ENCODE measurements around the gene CHST3. TPM values are rescaled to one million over a fixed set of nuclear protein-coding genes. Genes with fewer than 3 reads are reported as not detected.
A peak's percentile ranks its signal among the peaks of the same experiment; 100 is the strongest.

Gene CHST3
- polyA plus RNA-seq, 2 of the 4 experiments (the other 2 are of a cell fraction), result 12.8 to 23.1 TPM

DNA sequence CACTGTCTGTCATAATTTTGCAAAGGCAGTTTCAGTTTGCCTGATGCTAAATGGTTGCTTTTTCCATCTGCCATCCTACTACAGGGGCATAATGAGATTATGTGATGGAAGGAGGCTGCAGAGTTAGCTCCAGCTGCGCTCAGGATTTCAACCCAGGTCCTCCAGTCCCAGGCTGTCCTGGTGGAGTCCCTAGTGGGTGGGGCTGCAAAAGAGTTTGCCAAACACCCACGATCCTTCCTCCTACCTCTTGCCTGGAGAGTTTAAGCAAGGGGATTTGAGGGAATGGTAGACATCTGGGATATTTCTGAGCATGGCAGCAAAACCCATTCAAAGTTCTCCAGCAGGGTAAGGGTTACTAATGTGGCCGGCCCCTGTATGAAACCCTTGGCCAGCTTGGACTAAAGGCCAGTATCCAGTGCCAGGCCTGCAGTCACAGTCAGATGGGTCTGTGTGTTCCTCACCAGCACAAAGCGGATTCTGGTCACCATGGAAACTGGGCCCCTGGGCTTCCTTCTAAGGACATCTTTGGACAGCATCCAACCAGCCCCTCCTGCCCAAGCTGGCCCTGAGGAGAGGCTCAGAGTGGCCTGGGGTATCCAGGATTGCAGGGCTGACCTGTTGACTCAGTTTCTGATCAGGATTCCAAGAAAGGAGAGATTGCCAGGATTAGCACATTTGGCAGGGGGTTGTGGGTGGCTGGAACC is 42.7 kb upstream of the CHST3 start (continued):
- TF ChIP-seq FOSL2 (IDR thresholded peaks at IDR 0.05) (no peak), FOSL2 (CRISPR knock-in tag; IDR thresholded peaks at IDR 0.05) (no peak), MAZ (IDR thresholded peaks at IDR 0.05; ENCODE audit: borderline replicate concordance, low read depth, low read length) (no peak), POLR2AphosphoS2 (conservative IDR thresholded peaks at IDR 0.05; ENCODE audit: low read length) (no peak), ZFP36 (IDR thresholded peaks at IDR 0.05; ENCODE audit: borderline replicate concordance, partially characterized antibody) (no peak), HEYL (CRISPR knock-in tag; IDR thresholded peaks at IDR 0.05) (no peak), FOSB (CRISPR knock-in tag; IDR thresholded peaks at IDR 0.05) (no peak), NPAS2 (CRISPR knock-in tag; IDR thresholded peaks at IDR 0.05; ENCODE audit: borderline replicate concordance) (no peak), RFX5 (IDR thresholded peaks at IDR 0.05) (no peak), FOXS1 (CRISPR knock-in tag; IDR thresholded peaks at IDR 0.05) (no peak), MYC (IDR thresholded peaks at IDR 0.05; ENCODE audit: borderline replicate concordance, low read length) (no peak), MAFK (IDR thresholded peaks at IDR 0.05; ENCODE audit: partially characterized antibody) (no peak)
- TF ChIP-seq, protein P1, sequence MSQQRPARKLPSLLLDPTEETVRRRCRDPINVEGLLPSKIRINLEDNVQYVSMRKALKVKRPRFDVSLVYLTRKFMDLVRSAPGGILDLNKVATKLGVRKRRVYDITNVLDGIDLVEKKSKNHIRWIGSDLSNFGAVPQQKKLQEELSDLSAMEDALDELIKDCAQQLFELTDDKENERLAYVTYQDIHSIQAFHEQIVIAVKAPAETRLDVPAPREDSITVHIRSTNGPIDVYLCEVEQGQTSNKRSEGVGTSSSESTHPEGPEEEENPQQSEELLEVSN (IDR thresholded peaks at IDR 0.05; ENCODE audit: borderline replicate concordance, low read depth), result no peak
- TF ChIP-seq, protein P2, sequence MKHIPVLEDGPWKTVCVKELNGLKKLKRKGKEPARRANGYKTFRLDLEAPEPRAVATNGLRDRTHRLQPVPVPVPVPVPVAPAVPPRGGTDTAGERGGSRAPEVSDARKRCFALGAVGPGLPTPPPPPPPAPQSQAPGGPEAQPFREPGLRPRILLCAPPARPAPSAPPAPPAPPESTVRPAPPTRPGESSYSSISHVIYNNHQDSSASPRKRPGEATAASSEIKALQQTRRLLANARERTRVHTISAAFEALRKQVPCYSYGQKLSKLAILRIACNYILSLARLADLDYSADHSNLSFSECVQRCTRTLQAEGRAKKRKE (CRISPR knock-in tag; IDR thresholded peaks at IDR 0.05; ENCODE audit: low read depth), result no peak

DNA sequence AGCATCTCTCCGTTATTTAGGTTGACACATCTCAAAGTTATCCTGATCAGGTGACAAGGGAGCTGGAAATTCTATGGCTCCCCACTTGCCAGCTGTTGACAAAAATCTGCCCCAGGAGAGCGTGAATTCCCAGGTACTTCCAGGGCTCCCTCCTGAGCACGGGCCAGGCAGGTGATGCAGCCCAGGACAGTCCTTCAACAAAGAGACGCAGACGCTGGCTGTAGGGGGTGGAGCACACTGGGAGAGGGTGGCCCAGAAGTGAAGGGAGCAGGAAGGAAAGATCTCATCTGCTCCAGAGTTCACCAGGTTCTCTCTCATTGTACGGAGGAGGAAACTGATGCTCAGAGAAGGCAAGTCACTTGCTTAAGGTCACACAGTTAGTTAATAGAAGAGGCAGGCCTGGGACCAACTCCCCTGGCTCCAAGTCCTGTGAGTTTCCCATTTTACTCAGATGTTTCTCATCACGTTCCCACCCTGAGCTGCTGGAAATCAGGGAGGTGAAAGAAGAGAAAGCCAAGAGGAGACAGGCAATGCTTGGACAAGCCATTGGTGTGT is 41.0 kb upstream of the CHST3 start:
- ChIA-PET POLR2A (no interaction called here), CTCF (interaction anchor here (0.7 to 1.8 kb wide), 3 partner anchors 32 to 203 kb away, joined by 3 to 5 read pairs (median 3); no protein-coding TSS in a partner anchor)
- FAIRE-seq, result no peak
- WGBS (ENCODE audit: missing lambda C conversion rate), result 69% methylated on average over 6 of the region's 7 CpGs
- Histone ChIP-seq H3K27ac (0 out of 6 replicates have a peak overlapping the region, but pooled peaks of 1 of the 2 experiments have one; percentile 29), H3K4me1 (peaks cover 52% of the 10 kb centered on the region), H3K4me3 (no peak overlapping the region), H3K4me2 (no peak overlapping the region), H3K9me3 (no peaks in the 10 kb centered on the region)
- no peak for ATAC-seq
- TF ChIP-seq POLR2A (IDR thresholded peaks at IDR 0.05; ENCODE audit: low read length), result no peak
- TF ChIP-seq TFCP2L1 (CRISPR knock-in tag; IDR thresholded peaks at IDR 0.05), result no peak
- TF ChIP-seq, protein P3, sequence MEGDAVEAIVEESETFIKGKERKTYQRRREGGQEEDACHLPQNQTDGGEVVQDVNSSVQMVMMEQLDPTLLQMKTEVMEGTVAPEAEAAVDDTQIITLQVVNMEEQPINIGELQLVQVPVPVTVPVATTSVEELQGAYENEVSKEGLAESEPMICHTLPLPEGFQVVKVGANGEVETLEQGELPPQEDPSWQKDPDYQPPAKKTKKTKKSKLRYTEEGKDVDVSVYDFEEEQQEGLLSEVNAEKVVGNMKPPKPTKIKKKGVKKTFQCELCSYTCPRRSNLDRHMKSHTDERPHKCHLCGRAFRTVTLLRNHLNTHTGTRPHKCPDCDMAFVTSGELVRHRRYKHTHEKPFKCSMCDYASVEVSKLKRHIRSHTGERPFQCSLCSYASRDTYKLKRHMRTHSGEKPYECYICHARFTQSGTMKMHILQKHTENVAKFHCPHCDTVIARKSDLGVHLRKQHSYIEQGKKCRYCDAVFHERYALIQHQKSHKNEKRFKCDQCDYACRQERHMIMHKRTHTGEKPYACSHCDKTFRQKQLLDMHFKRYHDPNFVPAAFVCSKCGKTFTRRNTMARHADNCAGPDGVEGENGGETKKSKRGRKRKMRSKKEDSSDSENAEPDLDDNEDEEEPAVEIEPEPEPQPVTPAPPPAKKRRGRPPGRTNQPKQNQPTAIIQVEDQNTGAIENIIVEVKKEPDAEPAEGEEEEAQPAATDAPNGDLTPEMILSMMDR (IDR thresholded peaks at IDR 0.05), result no peak
- TF ChIP-seq HOXB13 (CRISPR knock-in tag; IDR thresholded peaks at IDR 0.05; ENCODE audit: low read depth), result no peak
- no peak for TF ChIP-seq EHMT2 (IDR thresholded peaks at IDR 0.05; ENCODE audit: low read depth)
- TF ChIP-seq KDM5A (IDR thresholded peaks at IDR 0.05), result no peak
- no peak for TF ChIP-seq RCOR1 (IDR thresholded peaks at IDR 0.05; ENCODE audit: low read depth, low read length)
- TF ChIP-seq BHLHE40 (IDR thresholded peaks at IDR 0.05; ENCODE audit: low read depth, low read length), result no peak
- no peak for TF ChIP-seq CBX8 (IDR thresholded peaks at IDR 0.05)
- no peak for DNase-seq (ENCODE audit: low read depth in 1 of 2, low spot score in 1 of 2)

DNA sequence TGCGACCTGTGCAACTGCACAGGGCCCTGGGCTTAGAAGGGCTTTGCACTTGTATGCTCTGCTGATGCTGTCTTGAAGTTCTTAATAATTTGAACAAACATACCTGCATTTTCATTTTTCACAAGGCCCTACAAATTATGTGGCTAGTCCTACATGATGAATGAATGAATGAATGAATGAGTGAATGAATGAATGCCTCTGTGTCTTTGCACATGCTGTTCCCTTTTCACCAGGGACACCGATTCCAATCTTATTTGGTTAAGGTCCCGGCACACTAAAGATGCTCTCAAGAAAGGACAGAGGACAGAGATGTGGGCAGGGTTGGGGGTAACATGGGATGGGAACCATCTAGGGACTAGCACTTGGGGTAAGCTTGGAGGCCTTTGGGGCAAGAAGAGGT is 39.4 kb upstream of the CHST3 start:
- ATAC-seq, result no peak
- Histone ChIP-seq H3K4me2 (no peak overlapping the region), H3K9me3 (no peaks in the 10 kb centered on the region), H3K4me1 (peaks cover 55% of the 10 kb centered on the region), H3K4me3 (no peak overlapping the region), H3K27ac (peak overlapping the region in 1 of 2 experiments; percentile 28; a peak in 2 of 6 replicates)
- 92% methylated on average over 3 of the region's 3 CpGs for WGBS (ENCODE audit: missing lambda C conversion rate)
- ChIA-PET CTCF (interaction anchor here (0.6 to 1.5 kb wide), 5 partner anchors 11 to 312 kb away, joined by 3 to 4 read pairs (median 3); no protein-coding TSS in a partner anchor), POLR2A (no interaction called here)
- no peak for DNase-seq (ENCODE audit: low read depth in 1 of 2, low spot score in 1 of 2)
- FAIRE-seq, result no peak
- TF ChIP-seq RCOR1 (IDR thresholded peaks at IDR 0.05; ENCODE audit: low read depth, low read length) (no peak), CBX8 (IDR thresholded peaks at IDR 0.05) (no peak), TP53 (CRISPR knock-in tag; IDR thresholded peaks at IDR 0.05) (no peak), MAFK (IDR thresholded peaks at IDR 0.05; ENCODE audit: partially characterized antibody) (no peak), EHMT2 (IDR thresholded peaks at IDR 0.05; ENCODE audit: low read depth) (no peak), BHLHE40 (IDR thresholded peaks at IDR 0.05; ENCODE audit: low read depth, low read length) (no peak), SMC3 (IDR thresholded peaks at IDR 0.05) (no peak)
- TF ChIP-seq, protein P4, sequence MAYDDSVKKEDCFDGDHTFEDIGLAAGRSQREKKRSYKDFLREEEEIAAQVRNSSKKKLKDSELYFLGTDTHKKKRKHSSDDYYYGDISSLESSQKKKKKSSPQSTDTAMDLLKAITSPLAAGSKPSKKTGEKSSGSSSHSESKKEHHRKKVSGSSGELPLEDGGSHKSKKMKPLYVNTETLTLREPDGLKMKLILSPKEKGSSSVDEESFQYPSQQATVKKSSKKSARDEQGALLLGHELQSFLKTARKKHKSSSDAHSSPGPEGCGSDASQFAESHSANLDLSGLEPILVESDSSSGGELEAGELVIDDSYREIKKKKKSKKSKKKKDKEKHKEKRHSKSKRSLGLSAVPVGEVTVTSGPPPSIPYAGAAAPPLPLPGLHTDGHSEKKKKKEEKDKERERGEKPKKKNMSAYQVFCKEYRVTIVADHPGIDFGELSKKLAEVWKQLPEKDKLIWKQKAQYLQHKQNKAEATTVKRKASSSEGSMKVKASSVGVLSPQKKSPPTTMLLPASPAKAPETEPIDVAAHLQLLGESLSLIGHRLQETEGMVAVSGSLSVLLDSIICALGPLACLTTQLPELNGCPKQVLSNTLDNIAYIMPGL (CRISPR knock-in tag; IDR thresholded peaks at IDR 0.05; ENCODE audit: borderline replicate concordance), result no peak
- TF ChIP-seq, protein P5, sequence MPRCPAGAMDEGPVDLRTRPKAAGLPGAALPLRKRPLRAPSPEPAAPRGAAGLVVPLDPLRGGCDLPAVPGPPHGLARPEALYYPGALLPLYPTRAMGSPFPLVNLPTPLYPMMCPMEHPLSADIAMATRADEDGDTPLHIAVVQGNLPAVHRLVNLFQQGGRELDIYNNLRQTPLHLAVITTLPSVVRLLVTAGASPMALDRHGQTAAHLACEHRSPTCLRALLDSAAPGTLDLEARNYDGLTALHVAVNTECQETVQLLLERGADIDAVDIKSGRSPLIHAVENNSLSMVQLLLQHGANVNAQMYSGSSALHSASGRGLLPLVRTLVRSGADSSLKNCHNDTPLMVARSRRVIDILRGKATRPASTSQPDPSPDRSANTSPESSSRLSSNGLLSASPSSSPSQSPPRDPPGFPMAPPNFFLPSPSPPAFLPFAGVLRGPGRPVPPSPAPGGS (IDR thresholded peaks at IDR 0.05), result no peak
- TF ChIP-seq, protein P6, sequence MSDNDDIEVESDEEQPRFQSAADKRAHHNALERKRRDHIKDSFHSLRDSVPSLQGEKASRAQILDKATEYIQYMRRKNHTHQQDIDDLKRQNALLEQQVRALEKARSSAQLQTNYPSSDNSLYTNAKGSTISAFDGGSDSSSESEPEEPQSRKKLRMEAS (IDR thresholded peaks at IDR 0.05), result no peak

Measured in A549 (cell line).